Kidney (tissue), 14 donors: ENCODE measurements around the gene OAS3. TPM values are rescaled to one million over a fixed set of nuclear protein-coding genes. Genes with fewer than 3 reads are reported as not detected.

ENCODE experiments used
- DNase-seq, 5 donors: peaks; one replicate each; pipeline ENCODE4 v3.0.0-alpha.2; 2013 to 2020
- FAIRE-seq: peaks from 2 replicates; lab custom pipeline; 2012; peaks lifted over from hg19 to GRCh38; lab: Jason Lieb, UNC
- H3K27ac ChIP-seq, 2 donors: one replicate each; pipeline ENCODE4 v1.7.0; 2013; ENCODE audit warnings: low read depth in 2 of 2, low read length in 2 of 2, inconsistent platforms in 1 of 2
- H3K27me3 ChIP-seq: one replicate; pipeline ENCODE4 v1.7.1; 2013; ENCODE audit warnings: low read length, inconsistent platforms; ENCODE audit not compliant: control insufficient read depth, insufficient read depth
- H3K36me3 ChIP-seq, 3 donors: one replicate each; pipeline versions ENCODE4 v1.7.0 to v1.7.1; 2013; ENCODE audit warnings: low read length in 3 of 3, control low read depth in 1 of 3, inconsistent platforms in 1 of 3; ENCODE audit not compliant: insufficient read depth in 3 of 3, control insufficient read depth in 2 of 3
- H3K4me1 ChIP-seq, 3 donors: one replicate each; pipeline versions ENCODE4 v1.7.0 to v1.7.1; 2013; ENCODE audit warnings: low read length in 3 of 3, inconsistent platforms in 1 of 3, low read depth in 1 of 3; ENCODE audit not compliant: control insufficient read depth in 2 of 3, insufficient read depth in 2 of 3
- H3K4me3 ChIP-seq, 3 donors: one replicate each; pipeline versions ENCODE4 v1.7.0 to v1.8.1; 2013; ENCODE audit warnings: low read length in 3 of 3, control low read depth in 1 of 3, inconsistent platforms in 1 of 3
- H3K9ac ChIP-seq, 3 donors: one replicate each; pipeline versions ENCODE4 v1.7.0 to v1.7.1; 2013; ENCODE audit warnings: low read length in 3 of 3, control low read depth in 1 of 3, inconsistent platforms in 1 of 3
- H3K9me3 ChIP-seq, 3 donors: one replicate each; pipeline versions ENCODE4 v1.7.0 to v1.7.1; 2013; ENCODE audit warnings: low read length in 3 of 3, control low read depth in 1 of 3, inconsistent platforms in 1 of 3; ENCODE audit not compliant: control insufficient read depth in 2 of 3, insufficient read depth in 1 of 3
- intact Hi-C: fragments of 100-400 bp; cut with DNase I; formaldehyde crosslinking; loops from one replicate; pipeline ENCODE4 v1.11.1; 2022
- polyA plus RNA-seq: library from polyadenylated mRNA; stranded (reverse); fragments of 350-450 nt; fragmentation: Illumina TruSeq; extraction: RNeasy Lipid Tissue Mini Kit (QIAGEN cat#74804); gene quantifications from one replicate; pipeline ENCODE4 v1.2.3, GENCODE V29; 2014; ENCODE audit warnings: low read depth, low replicate concordance; ENCODE audit not compliant: insufficient read depth
- total RNA-seq: library from RNA; stranded (reverse); fragmentation: NEBNext Ultra II Directional; extraction: Animal tissue kit (Norgen Biotek cat#: 25700); gene quantifications from one replicate; pipeline ENCODE4 v1.2.1, GENCODE V29; 2021
- TF ChIP-seq, protein P1 (sequence below): IDR thresholded peaks from 3 replicates; pipeline ENCODE4 v1.5.1; 2012; ENCODE audit warnings: mild to moderate bottlenecking, moderate library complexity, borderline replicate concordance; ENCODE audit not compliant: insufficient read depth; ENCODE audit errors: extremely low read depth
- donor health status: control.
- donor health status: control.
- donor health status: control.
- donor health status: control.
- donor health status: control.
- donor health status: DM: yes; HTN: yes; CAD: no.
- donor health status: Normal renal cell carcinoma (clear cell type).

The OAS3 gene
- total and polyA plus RNA-seq, 2 donors from 2014 or later: 2.5 to 15.6 TPM

- Histone ChIP-seq H3K4me3 (no peak overlapping the region), H3K27ac (no peak overlapping the region), H3K4me1 (no peaks in the 10 kb centered on the region), H3K36me3 (peaks cover 0 to 2% (median 0%) of the 10 kb centered on the region in 3 donors), H3K9me3 (no peaks in the 10 kb centered on the region), H3K9ac (no peak overlapping the region), H3K27me3 (no peaks in the 10 kb centered on the region)
- intact Hi-C loops: no loop called here
- TF ChIP-seq, protein P1, sequence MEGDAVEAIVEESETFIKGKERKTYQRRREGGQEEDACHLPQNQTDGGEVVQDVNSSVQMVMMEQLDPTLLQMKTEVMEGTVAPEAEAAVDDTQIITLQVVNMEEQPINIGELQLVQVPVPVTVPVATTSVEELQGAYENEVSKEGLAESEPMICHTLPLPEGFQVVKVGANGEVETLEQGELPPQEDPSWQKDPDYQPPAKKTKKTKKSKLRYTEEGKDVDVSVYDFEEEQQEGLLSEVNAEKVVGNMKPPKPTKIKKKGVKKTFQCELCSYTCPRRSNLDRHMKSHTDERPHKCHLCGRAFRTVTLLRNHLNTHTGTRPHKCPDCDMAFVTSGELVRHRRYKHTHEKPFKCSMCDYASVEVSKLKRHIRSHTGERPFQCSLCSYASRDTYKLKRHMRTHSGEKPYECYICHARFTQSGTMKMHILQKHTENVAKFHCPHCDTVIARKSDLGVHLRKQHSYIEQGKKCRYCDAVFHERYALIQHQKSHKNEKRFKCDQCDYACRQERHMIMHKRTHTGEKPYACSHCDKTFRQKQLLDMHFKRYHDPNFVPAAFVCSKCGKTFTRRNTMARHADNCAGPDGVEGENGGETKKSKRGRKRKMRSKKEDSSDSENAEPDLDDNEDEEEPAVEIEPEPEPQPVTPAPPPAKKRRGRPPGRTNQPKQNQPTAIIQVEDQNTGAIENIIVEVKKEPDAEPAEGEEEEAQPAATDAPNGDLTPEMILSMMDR: no peak
- DNase-seq (no peak), FAIRE-seq (no peak)
Measured at GRCh38 chr12:112945515-112945914, 7.2 kb downstream of the OAS3 start.

GRCh38 chr12:112946236-112947000 lies 8.1 kb downstream of the OAS3 start:
- intact Hi-C loops: no loop called here
- no peaks in the 10 kb centered on the region for H3K9me3 ChIP-seq
- no peak overlapping the region for H3K9ac ChIP-seq
- H3K36me3 ChIP-seq: peaks cover 0 to 2% (median 0%) of the 10 kb centered on the region in 3 donors
- H3K4me1 ChIP-seq: no peaks in the 10 kb centered on the region
- H3K27me3 ChIP-seq: no peaks in the 10 kb centered on the region
- no peak overlapping the region for H3K4me3 ChIP-seq
- FAIRE-seq (no peak), DNase-seq (no peak)
- TF ChIP-seq, protein P1: no peak
- no peak overlapping the region for H3K27ac ChIP-seq

DNA sequence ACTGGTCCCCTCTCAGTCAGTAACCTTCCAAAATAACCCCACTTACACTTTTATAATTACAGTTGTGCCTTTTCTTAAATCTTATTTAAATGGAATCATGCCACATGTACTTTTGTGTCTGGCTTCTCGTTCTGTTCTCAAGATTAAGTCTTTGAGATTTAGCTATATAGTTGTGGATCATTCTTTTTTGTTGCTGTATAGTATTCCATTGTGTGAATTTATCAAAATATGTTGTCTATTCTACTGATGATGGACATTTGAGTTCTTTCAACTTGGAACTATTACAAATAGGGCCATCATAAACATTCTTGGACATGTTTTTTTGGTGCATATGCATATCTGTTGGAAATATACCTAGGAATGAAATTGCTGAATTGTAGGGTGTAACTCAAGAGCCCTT lies 9.0 kb downstream of the OAS3 start:
- Histone ChIP-seq H3K9me3 (no peaks in the 10 kb centered on the region), H3K4me1 (no peaks in the 10 kb centered on the region), H3K4me3 (no peak overlapping the region), H3K9ac (no peak overlapping the region), H3K27me3 (no peaks in the 10 kb centered on the region), H3K27ac (no peak overlapping the region), H3K36me3 (peaks cover 0 to 2% (median 0%) of the 10 kb centered on the region in 3 donors)
- intact Hi-C loops: no loop called here
- TF ChIP-seq, protein P1: no peak
- FAIRE-seq (no peak), DNase-seq (no peak)
